Coronary artery (tissue), 2 donors: Measurements from ENCODE around the gene ABCF2.
A peak's percentile ranks its signal among the peaks of the same experiment; 100 is the strongest.

Source experiments
- DNase-seq: peaks from one replicate; pipeline ENCODE4 v3.0.0-alpha.2; 2017; ENCODE audit warnings: low spot score
- H3K27ac ChIP-seq, 2 donors: fragments of 200-600 bp; sonication (generic); one replicate each; pipeline ENCODE4 v1.5.1; 2016 to 2019
- H3K4me3 ChIP-seq: fragments of 200-600 bp; sonication (generic); 2 replicates; pipeline ENCODE4 v1.5.1; 2016; ENCODE audit warnings: mild to moderate bottlenecking, moderate library complexity
- TF ChIP-seq, protein P1 (sequence below): fragments of 200-600 bp; sonication (generic); IDR thresholded peaks from one replicate; pipeline ENCODE4 v1.5.1; 2019; ENCODE audit warnings: antibody characterized with exemption

Gene ABCF2

GRCh38 chr7:151198945-151199848, 27.8 kb downstream of the ABCF2 start:
- TF ChIP-seq, protein P1, sequence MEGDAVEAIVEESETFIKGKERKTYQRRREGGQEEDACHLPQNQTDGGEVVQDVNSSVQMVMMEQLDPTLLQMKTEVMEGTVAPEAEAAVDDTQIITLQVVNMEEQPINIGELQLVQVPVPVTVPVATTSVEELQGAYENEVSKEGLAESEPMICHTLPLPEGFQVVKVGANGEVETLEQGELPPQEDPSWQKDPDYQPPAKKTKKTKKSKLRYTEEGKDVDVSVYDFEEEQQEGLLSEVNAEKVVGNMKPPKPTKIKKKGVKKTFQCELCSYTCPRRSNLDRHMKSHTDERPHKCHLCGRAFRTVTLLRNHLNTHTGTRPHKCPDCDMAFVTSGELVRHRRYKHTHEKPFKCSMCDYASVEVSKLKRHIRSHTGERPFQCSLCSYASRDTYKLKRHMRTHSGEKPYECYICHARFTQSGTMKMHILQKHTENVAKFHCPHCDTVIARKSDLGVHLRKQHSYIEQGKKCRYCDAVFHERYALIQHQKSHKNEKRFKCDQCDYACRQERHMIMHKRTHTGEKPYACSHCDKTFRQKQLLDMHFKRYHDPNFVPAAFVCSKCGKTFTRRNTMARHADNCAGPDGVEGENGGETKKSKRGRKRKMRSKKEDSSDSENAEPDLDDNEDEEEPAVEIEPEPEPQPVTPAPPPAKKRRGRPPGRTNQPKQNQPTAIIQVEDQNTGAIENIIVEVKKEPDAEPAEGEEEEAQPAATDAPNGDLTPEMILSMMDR = no peak
- no peak for DNase-seq
- H3K4me3 ChIP-seq = peak overlapping the region; percentile 40
- H3K27ac ChIP-seq = no peak overlapping the region

DNA sequence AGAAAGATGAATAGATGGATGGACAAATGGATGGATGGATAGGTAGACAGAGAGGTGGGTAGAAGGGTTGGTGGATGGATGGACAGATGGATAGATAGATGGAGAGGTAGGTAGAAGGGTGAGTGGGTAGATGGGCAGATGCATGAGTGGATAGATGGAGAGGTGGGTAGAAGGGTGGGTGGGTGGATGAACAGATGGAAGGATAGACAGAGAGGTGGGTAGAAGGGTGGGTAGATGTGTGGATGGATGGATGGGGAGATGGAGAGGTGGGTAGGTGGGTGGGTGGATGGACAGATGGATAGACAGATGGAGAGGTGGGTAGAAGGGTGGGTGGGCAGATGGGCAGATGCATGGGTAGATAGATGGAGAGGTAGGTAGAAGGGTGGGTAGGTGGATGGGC, 29.1 kb downstream of the ABCF2 start:
- Histone ChIP-seq H3K4me3 (no peak overlapping the region), H3K27ac (no peak overlapping the region)
- TF ChIP-seq, protein P1 = no peak
- DNase-seq = no peak

DNA sequence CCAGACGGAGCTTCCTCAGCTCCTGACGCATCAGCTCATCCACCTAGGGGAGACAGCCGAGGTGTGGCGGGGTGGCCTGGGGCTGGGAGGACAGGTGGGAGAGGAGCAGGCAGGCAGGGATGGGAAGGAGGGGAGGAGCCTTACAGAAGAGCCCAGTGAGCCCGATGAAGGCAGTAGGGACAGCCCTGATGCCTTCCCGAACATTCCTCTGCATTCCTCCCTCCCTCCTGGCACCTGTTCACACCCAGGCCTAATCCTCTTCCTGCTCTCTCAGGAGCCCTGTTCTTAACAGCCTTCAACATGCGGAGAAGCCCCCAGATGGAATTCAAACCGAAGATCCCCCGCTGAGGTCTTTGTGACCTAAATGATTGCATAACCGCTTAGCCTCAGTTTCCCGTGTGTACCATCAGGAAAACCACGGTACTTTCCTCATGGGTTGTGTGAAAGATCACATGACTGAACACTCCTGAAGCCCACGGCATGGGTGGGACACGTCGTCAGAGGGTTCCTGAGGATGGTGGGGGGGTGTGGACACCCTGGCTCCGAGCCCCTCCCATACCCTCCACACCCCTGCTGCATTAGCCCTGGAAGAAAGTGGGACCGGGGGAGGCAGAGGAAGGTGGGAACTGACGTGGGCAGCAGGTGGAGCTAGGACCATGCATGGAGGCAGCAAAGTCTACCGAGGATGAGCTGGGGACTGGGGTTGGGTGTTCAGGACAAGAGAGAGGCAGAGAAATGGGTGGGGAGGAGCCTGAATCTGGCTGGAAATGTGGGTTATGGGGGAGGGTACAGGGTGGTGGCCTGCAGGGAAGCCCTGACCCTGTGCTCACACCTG, 31.2 kb downstream of the ABCF2 start:
- no peak overlapping the region for H3K4me3 ChIP-seq
- TF ChIP-seq, protein P1 = no peak
- no peak for DNase-seq
- no peak overlapping the region for H3K27ac ChIP-seq

DNA sequence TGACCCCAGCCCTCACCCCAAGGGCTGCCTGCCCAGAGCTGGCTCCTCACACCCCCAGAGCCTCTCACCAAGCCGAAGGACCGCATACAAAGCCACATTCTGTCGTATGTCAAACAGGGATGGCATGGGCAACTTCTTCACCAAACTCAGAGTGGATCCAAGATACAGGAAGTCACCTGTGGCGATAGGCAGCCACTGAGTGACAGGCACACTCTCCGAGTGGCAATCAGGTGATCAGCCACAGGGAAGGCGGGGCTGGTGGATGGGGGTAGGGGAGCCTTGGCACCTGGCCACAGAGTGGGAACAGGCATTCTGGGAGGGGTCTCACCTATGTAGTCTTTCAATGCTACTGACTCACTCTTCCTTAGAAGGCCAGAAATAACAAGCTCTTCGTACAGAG, 32.8 kb downstream of the ABCF2 start:
- no peak overlapping the region for H3K4me3 ChIP-seq
- TF ChIP-seq, protein P1 = no peak
- no peak overlapping the region for H3K27ac ChIP-seq
- DNase-seq = no peak

DNA sequence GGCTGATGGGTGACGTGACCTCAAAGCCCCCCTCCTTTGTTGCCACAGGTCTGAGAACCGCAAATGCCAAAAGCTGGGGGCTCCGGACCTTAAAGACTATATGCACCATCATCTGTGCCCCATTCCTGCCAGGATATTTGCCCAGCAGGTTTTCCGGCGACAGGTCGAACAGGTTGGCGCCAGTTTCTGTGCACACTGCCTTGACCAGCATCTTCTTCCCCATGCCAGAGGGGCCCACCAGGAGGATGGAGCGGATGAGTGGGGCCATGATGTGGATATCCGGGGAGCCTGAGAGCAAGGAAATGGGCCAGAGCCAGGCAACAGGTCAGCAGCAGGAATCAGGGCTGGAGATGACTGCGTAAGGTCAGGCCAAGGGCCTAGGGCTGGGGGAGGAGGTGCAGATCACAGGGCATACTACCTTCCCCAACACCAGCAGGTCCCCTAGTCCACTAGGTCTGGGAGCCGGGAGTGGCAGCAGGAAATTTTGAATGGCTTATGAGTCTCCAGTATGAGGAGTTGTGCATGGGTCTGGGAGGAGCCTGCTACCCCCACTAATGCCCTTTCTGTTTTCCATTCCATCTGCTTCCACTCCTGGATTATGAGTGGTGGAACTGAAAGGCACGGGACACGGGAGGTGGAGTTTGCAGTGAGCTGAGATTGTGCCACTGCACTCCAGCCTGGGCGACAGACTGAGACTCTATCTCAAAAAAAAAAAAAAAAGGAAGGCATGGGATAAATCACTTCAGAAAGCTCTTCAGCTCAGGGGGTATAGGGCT, 33.6 kb downstream of the ABCF2 start:
- Histone ChIP-seq H3K4me3 (no peak overlapping the region), H3K27ac (no peak overlapping the region)
- DNase-seq = no peak
- TF ChIP-seq, protein P1 = no peak

DNA sequence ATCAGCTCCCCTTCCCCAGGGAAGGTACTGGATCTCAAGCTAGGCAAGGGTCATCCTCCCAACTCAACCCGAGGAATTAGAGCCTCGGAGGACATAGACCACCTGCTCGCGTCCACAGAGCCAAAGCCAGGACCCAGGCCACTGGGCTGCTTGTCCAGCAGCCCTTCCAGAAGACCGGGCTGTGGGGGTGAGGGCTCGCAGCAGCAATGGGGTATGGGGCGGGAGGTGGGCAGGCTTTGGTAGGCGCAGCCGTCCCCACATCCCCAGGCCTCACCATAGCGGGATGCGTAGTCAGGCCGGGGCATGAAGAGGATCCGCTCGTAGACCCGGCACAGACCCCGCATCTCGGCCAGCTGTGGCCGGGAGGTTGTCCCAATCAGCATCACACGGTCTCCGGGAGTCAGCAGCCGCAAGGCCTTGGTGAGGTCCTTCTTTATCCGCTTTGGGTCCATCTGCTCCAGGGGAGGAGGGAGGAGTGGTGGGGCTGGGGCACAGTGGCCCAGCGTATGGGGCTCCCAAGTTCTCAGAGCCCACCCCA, 34.9 kb downstream of the ABCF2 start:
- H3K4me3 ChIP-seq = no peak overlapping the region
- no peak for DNase-seq
- TF ChIP-seq, protein P1 = no peak
- no peak overlapping the region for H3K27ac ChIP-seq
